GM18517 (cell line): Measurements from ENCODE around the gene INSIG2.

Experiments
- ATAC-seq: cut with Tn5 transposase; IDR thresholded peaks from one replicate; pipeline ENCODE4 v1.9.1; 2021; ENCODE audit warnings: mild to moderate bottlenecking, moderate library complexity; ENCODE audit not compliant: unreplicated experiment

INSIG2 gene

DNA sequence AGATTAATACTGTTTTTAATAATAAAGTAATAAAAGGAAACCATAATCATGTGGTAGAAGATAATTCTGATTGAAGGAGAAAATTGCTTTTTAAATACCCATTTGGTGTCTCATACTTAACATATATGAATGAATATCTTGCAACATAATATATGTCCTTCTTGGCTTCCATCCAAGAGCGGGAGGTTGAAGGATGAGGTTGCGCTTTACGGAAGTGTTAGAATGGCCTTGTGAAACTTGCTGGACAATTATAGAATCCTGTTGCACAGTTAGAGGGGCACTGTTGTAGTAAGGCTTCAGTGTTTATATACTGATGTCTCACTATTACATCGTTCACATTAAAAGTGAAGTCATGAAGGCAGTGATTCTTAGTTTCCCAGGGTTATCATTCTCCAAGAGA is 9.4 kb downstream of the INSIG2 start:
- ATAC-seq, result no peak

GRCh38 chr2:118098307-118099030 is 10.2 kb downstream of the INSIG2 start:
- no peak for ATAC-seq

GRCh38 chr2:118102433-118103082 is 14.3 kb downstream of the INSIG2 start:
- no peak for ATAC-seq

GRCh38 chr2:118103951-118104940 is 16.0 kb downstream of the INSIG2 start:
- peak; percentile 98 for ATAC-seq

DNA sequence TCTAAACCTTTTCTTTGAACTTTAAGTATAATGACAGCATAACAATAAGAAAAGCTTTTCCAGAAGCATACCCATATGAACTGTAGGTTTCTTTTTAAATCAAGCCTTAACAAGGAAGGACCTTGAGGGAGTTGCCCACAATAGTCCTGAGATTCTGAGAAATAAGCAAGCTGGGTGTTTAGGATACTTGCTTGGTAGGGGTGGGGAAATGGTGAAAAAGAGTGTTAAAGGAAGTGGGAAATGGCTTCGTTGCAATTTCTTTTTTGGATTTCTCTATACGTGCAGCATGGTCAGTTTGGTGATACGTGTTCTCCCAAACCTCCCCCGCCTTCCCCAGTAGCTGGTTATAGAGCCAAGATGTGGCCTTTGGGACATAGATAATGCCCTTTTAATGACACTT is 17.2 kb downstream of the INSIG2 start:
- ATAC-seq, result no peak

GRCh38 chr2:118106926-118107325 is 18.7 kb downstream of the INSIG2 start:
- no peak for ATAC-seq

GRCh38 chr2:118110310-118110709 is 22.0 kb downstream of the INSIG2 start:
- ATAC-seq, result no peak

- no peak for ATAC-seq
Observed at GRCh38 chr2:118110991-118111390, 22.7 kb downstream of the INSIG2 start.

DNA sequence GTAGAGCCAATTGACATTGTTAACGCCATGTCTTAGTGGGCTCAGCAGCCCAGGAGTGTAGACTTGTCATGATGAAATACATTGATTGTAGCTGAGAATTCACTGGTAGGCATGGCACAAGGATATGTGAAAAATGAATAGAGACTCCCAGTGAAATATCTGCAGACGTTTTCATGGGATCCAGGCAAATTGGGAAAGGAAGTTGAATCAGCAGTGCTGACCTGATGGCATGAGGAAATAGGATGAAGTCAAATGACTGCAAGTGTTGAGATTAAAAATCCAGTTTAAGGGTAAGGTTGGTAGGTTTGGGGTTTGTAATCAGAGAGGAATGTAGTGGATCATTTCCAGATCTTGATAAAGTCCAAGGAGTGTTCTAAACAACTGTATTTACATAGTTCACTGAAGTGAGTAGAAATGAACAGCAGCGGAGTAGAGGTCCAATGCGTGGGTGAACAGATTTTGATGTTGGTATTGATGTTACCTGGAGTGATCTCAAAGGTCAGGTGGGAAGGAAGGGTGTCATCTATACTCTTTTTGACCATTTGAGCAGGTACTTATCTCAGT is 24.6 kb downstream of the INSIG2 start:
- no peak for ATAC-seq

- no peak for ATAC-seq
Observed at GRCh38 chr2:118114863-118115262, 26.6 kb downstream of the INSIG2 start.

- no peak for ATAC-seq
Observed at GRCh38 chr2:118115761-118116160, 27.5 kb downstream of the INSIG2 start.

GRCh38 chr2:118118479-118118878 is 30.2 kb downstream of the INSIG2 start:
- ATAC-seq, result no peak

GRCh38 chr2:118119158-118119727 is 31.0 kb downstream of the INSIG2 start:
- no peak for ATAC-seq

DNA sequence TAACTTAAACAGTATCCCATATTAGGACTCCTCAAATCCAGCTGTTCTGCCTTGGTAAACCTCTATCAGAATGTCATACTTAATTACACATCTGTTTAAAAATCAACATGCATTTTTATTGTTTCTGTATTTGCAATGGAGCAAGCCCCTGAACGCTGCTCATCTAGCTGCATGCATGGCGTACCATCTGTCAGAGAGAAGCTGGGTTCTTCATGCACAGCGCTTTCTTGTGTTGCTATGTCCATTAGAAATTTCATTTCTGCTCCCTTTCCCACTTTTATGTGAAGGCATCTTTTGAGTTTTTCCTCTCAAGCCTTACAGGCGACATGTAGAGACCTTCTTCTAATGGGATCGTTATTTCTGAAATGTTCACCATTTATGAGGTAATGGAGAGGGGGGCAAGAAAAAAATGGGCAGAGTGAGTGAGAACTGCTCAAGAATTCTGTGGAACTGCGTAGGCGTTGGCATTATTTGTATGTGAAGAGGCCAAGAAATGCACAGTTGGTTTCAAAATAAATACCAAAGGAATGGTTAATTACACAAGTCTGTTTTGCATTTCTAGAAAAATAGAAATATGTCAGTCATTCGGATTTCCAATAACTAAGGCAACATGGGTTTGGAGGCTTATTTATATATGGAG is 31.6 kb downstream of the INSIG2 start:
- no peak for ATAC-seq

GRCh38 chr2:118120401-118120780 is 32.1 kb downstream of the INSIG2 start:
- no peak for ATAC-seq

GRCh38 chr2:118121101-118121500 is 32.8 kb downstream of the INSIG2 start:
- ATAC-seq, result no peak

- ATAC-seq, result no peak
Observed at GRCh38 chr2:118121986-118122524, 33.8 kb downstream of the INSIG2 start.

GRCh38 chr2:118122594-118123281 is 34.5 kb downstream of the INSIG2 start:
- peak; percentile 98 for ATAC-seq

DNA sequence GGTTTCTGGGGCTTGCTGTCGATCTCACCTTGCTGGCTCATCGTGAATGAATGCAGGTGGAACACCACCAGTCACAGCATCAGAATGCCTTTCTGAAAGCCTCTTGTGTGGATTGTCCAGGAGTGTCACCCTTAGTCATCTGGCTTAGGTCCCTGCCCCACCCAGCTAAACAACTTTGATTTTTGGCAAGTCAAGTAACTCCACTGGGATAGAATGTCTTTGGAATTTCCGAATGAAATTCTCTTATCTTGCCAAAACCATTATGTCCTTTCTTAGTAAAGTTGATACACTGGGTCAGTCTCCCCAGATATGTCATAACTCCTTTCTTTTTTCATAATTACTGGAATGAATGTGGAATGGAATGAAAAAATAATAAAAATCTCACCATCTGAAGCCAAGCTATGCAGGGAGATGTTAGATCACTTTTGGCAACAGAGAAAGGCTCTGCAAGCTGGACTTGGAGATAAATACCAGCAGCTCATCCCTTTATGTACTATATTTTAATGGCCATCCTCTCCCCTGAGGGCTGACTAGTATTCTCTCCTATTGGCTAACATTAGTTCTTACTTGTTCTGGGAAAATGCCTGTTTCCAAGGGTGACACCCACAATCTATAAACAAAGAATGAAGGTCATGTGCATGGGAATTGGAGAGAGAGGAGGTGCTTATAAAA is 35.4 kb downstream of the INSIG2 start:
- ATAC-seq, result no peak
